H1 (cell line): ENCODE data around the gene GPATCH2L. TPM values are rescaled to one million over a fixed set of nuclear protein-coding genes. Genes with fewer than 3 reads are reported as not detected.

Experiments used
- CTCF ChIA-PET: fragments of 300-600 bp; sonication (Branson Sonifier 250); formaldehyde crosslinking; loops from one replicate; lab custom pipeline; 2021; ENCODE audit not compliant: partially characterized antibody; lab: Charles Lee
- POLR2A ChIA-PET: fragments of 300-600 bp; sonication (Branson Sonifier 250); formaldehyde crosslinking; loops from one replicate; lab custom pipeline; 2021; ENCODE audit warnings: inconsistent platforms; ENCODE audit not compliant: partially characterized antibody; lab: Charles Lee
- DNase-seq, 2 experiments: peaks; one replicate each; pipeline versions ENCODE4 v3.0.0 to v3.0.0-alpha.2; 2010 to 2022; ENCODE audit warnings: low spot score in 2 of 2, low read depth in 1 of 2, mixed read lengths in 1 of 2
- FAIRE-seq: peaks from 2 replicates; lab custom pipeline; 2011; peaks lifted over from hg19 to GRCh38; lab: Jason Lieb, UNC
- H2AFZ ChIP-seq: 2 replicates; pipeline ENCODE4 v1.8.1; 2012; ENCODE audit warnings: low read length, inconsistent platforms
- H2AK5ac ChIP-seq: 2 replicates; pipeline ENCODE4 v1.6.1; 2013; ENCODE audit warnings: low read depth, low read length
- H2BK120ac ChIP-seq: replicated peaks from 2 replicates; pipeline ENCODE3; 2013; ENCODE audit warnings: low read depth, low read length, inconsistent platforms
- H2BK12ac ChIP-seq: 2 replicates; pipeline ENCODE4 v1.6.1; 2013; ENCODE audit warnings: low read depth, low read length
- H2BK15ac ChIP-seq: 2 replicates; pipeline ENCODE4 v1.6.1; 2013; ENCODE audit warnings: low read length
- H2BK20ac ChIP-seq: 2 replicates; pipeline ENCODE4 v1.6.1; 2013; ENCODE audit warnings: low read length
- H2BK5ac ChIP-seq: 2 replicates; pipeline ENCODE4 v1.6.1; 2013; ENCODE audit warnings: low read depth, low read length
- H3K14ac ChIP-seq: 2 replicates; pipeline ENCODE4 v1.6.1; 2013; ENCODE audit warnings: inconsistent platforms; ENCODE audit not compliant: insufficient read length
- H3K18ac ChIP-seq: 2 replicates; pipeline ENCODE4 v1.6.1; 2013; ENCODE audit warnings: low read length; ENCODE audit errors: extremely low read depth
- H3K23ac ChIP-seq: 2 replicates; pipeline ENCODE4 v1.6.1; 2013; ENCODE audit warnings: inconsistent platforms; ENCODE audit not compliant: insufficient read length
- H3K23me2 ChIP-seq: 2 replicates; pipeline ENCODE4 v1.6.1; 2013; ENCODE audit warnings: low read depth, low read length
- H3K27ac ChIP-seq: 2 replicates; pipeline ENCODE4 v1.6.1; 2011; ENCODE audit warnings: low read depth, low read length, inconsistent platforms
- H3K27me3 ChIP-seq, 4 experiments: replicated peaks in 1 of 4; 1 replicate in 1 of 4; 2 replicates in 3 of 4; pipeline versions ENCODE4 v1.6.1 to v1.8.1; 2011 to 2013; ENCODE audit warnings: low read length in 3 of 4, mild to moderate bottlenecking in 3 of 4, inconsistent platforms in 2 of 4, mixed read lengths in 2 of 4, moderate library complexity in 1 of 4; ENCODE audit not compliant: control insufficient read depth in 3 of 4, insufficient read depth in 3 of 4; ENCODE audit errors: extremely low read depth in 1 of 4
- H3K36me3 ChIP-seq, 4 experiments: 2 replicates each; pipeline versions ENCODE4 v1.6.1 to v1.8.1; 2011 to 2013; ENCODE audit warnings: mild to moderate bottlenecking in 4 of 4, low read length in 3 of 4, moderate library complexity in 2 of 4, control low read depth in 1 of 4, inconsistent platforms in 1 of 4; ENCODE audit not compliant: insufficient read depth in 4 of 4, control insufficient read depth in 2 of 4
- H3K4ac ChIP-seq: replicated peaks from 2 replicates; pipeline ENCODE3; 2013; ENCODE audit warnings: low read length, low read depth, mixed read lengths, inconsistent platforms; ENCODE audit not compliant: insufficient read length
- H3K4me1 ChIP-seq, 4 experiments: replicated peaks in 1 of 4; 1 replicate in 1 of 4; 2 replicates in 3 of 4; pipeline versions ENCODE4 v1.6.1 to v1.8.1; 2011 to 2013; ENCODE audit warnings: low read length in 3 of 4, inconsistent platforms in 2 of 4, mixed read lengths in 1 of 4; ENCODE audit not compliant: insufficient read depth in 4 of 4, control insufficient read depth in 3 of 4
- H3K4me2 ChIP-seq, 2 experiments: 2 replicates each; pipeline versions ENCODE4 v1.6.1 to v1.8.1; 2011 to 2013; ENCODE audit warnings: low read depth in 2 of 2, low read length in 2 of 2, control low read depth in 1 of 2, inconsistent platforms in 1 of 2, mild to moderate bottlenecking in 1 of 2; ENCODE audit not compliant: insufficient read depth in 1 of 2
- H3K4me3 ChIP-seq, 4 experiments: fragments of 200-600, 300-600 bp in 1 of 4; sonication (generic), shearing (Covaris generic), sonication (Bioruptor Twin) in 1 of 4; 2 replicates each; pipeline versions ENCODE4 v1.5.1 to v1.8.1; 2011 to 2016; ENCODE audit warnings: low read length in 4 of 4, low read depth in 3 of 4, control low read depth in 2 of 4, inconsistent platforms in 2 of 4, mild to moderate bottlenecking in 2 of 4, mixed read lengths in 1 of 4, moderate library complexity in 1 of 4; ENCODE audit not compliant: insufficient read depth in 2 of 4; ENCODE audit errors: extremely low read depth in 1 of 4
- H3K56ac ChIP-seq: replicated peaks from 2 replicates; pipeline ENCODE3; 2013; ENCODE audit warnings: low read depth, mild to moderate bottlenecking, mixed read lengths, low read length, inconsistent platforms; ENCODE audit not compliant: insufficient read length
- H3K79me1 ChIP-seq: 2 replicates; pipeline ENCODE4 v1.6.1; 2013; ENCODE audit warnings: low read depth, low read length, control low read depth
- H3K79me2 ChIP-seq, 2 experiments: 2 replicates each; pipeline versions ENCODE4 v1.6.1 to v1.8.1; 2012 to 2013; ENCODE audit warnings: low read length in 2 of 2, mild to moderate bottlenecking in 2 of 2, inconsistent platforms in 1 of 2; ENCODE audit not compliant: insufficient read depth in 2 of 2, control insufficient read depth in 1 of 2
- H3K9ac ChIP-seq, 4 experiments: replicated peaks in 1 of 4; 1 replicate in 1 of 4; 2 replicates in 3 of 4; pipeline versions ENCODE4 v1.6.1 to v1.8.1; 2011 to 2013; ENCODE audit warnings: low read depth in 3 of 4, low read length in 3 of 4, control low read depth in 2 of 4, mild to moderate bottlenecking in 2 of 4, moderate library complexity in 2 of 4, inconsistent platforms in 1 of 4; ENCODE audit errors: extremely low read depth in 1 of 4
- H3K9me3 ChIP-seq, 2 experiments: 2 replicates each; pipeline versions ENCODE4 v1.6.1 to v1.8.1; 2012 to 2013; ENCODE audit warnings: mild to moderate bottlenecking in 2 of 2, moderate library complexity in 2 of 2, control low read depth in 1 of 2, inconsistent platforms in 1 of 2, low read depth in 1 of 2, low read length in 1 of 2, mixed read lengths in 1 of 2; ENCODE audit not compliant: insufficient read depth in 2 of 2
- H4K20me1 ChIP-seq, 2 experiments: replicated peaks in 1 of 2; 2 replicates each; pipeline versions ENCODE3 to v1.8.1; 2011 to 2013; ENCODE audit warnings: inconsistent platforms in 2 of 2, low read length in 2 of 2, mild to moderate bottlenecking in 1 of 2; ENCODE audit not compliant: insufficient read depth in 2 of 2, control insufficient read depth in 1 of 2
- H4K5ac ChIP-seq: 2 replicates; pipeline ENCODE4 v1.6.1; 2013; ENCODE audit warnings: low read length, low read depth, mixed read lengths, inconsistent platforms; ENCODE audit not compliant: insufficient read length
- H4K8ac ChIP-seq: 2 replicates; pipeline ENCODE4 v1.8.0; 2013; ENCODE audit warnings: mild to moderate bottlenecking, moderate library complexity, low read length, inconsistent platforms; ENCODE audit not compliant: insufficient read depth; ENCODE audit errors: extremely low read depth
- H4K91ac ChIP-seq: replicated peaks from 2 replicates; pipeline ENCODE3; 2013; ENCODE audit warnings: low read length, mixed read lengths, inconsistent platforms; ENCODE audit not compliant: insufficient read length
- BCL11A ChIP-seq, 2 experiments: IDR thresholded peaks; one replicate each; pipeline ENCODE4 v1.6.1; 2011; ENCODE audit warnings: low read depth in 2 of 2, low read length in 2 of 2, mild to moderate bottlenecking in 2 of 2
- ZNF274 ChIP-seq: IDR thresholded peaks from 2 replicates; pipeline ENCODE4 v1.7.0; 2012; ENCODE audit warnings: low read length, borderline replicate concordance; ENCODE audit errors: extremely low read depth
- WGBS, 2 experiments: shearing (Covaris generic) in 1 of 2; methylation state at CpG; one replicate each; pipeline versions ENCODE4 v1.1.6 to v1.1.7; 2013 to 2015; ENCODE audit warnings: low lambda C conversion rate in 2 of 2, mixed read lengths in 2 of 2, inconsistent platforms in 1 of 2, low coverage in 1 of 2, missing lambda C conversion rate in 1 of 2; ENCODE audit not compliant: insufficient replicate concordance in 2 of 2, insufficient coverage in 1 of 2, insufficient read length in 1 of 2; ENCODE audit errors: extremely low coverage in 1 of 2, missing lambda C conversion rate in 1 of 2; 5-methylcytosine and 5-hydroxymethylcytosine counted together
- polyA plus RNA-seq, 7 experiments: library from polyadenylated mRNA; depleted of rRNA in 3 of 7; stranded (reverse) in 5 of 7; unstranded in 2 of 7; fragments of >200 nt in 5 of 7; fragments of 200-250 nt in 2 of 7; gene quantifications; 1 replicate in 5 of 7; 2 replicates in 1 of 7; 4 replicates in 1 of 7; pipeline versions ENCODE4 v1.2.1 to v1.2.3, GENCODE V29; 2011 to 2013; ENCODE audit warnings: missing spikeins in 2 of 7, mixed read lengths in 2 of 7
- total RNA-seq: library from RNA; stranded (reverse); fragmentation: NEBNext Ultra II Directional; extraction: Animal tissue kit (Norgen Biotek cat#: 25700); gene quantifications from 2 replicates; pipeline ENCODE4 v1.2.1, GENCODE V29; 2021
- TF ChIP-seq, protein P1 (sequence below): IDR thresholded peaks from 2 replicates; pipeline ENCODE4 v1.6.1; 2011; ENCODE audit warnings: low read length, improper control_type of control experiment

GPATCH2L gene
- total and polyA plus RNA-seq, 2 of the 8 experiments (the other 6 are each of a cell fraction or from before 2014, with no cell fraction given): 26.0 to 54.9 TPM

DNA sequence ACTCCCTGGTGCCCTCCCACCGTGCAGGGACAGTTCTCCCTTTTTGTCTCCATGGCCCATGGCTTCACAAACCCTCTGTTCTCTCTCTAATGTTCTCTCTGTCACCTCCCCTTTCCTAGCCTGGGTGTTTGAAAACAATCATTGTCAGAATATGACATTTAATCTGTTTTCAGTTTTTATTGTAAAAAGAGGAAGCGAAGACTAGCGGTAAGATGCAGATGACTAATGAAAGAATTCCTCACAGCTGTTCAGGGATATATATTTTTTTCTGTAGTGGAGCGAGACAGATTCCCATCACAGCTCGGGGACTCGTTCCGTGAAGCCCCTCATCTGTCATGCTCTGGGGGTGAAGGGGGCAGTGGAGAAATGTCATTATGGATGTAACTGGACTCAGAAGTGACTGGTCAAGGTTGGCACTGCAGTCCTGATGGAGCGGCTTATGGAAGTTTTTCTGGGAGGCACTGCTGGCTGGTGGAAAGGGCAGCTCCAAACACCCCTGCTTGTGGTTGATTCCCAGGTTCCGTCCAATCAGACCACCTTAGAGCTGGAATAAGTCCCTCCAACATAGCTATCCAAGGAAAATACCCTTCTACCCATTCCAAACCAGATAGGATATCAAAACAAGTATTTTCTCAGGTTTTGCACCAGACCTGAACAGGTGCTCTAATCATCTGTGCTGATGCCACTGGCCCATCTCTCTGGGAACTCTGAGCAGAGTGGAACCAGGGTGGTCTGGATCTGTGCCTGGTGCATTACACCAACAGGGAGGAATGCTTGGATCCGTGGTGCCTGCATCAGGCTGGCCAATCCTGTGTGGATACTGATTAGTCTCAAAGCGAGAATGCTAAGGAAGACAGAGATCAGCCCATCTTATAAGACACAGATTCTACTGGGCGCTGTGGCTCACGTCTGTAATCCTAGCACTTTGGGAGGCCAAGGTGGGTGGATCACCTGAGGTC lies 84.7 kb downstream of the GPATCH2L start:
- Histone ChIP-seq H3K4me2 (no peak overlapping the region), H3K56ac (no peak overlapping the region), H3K23ac (no peak overlapping the region), H4K20me1 (no peaks in the 10 kb centered on the region), H4K8ac (0 out of 2 replicates have a peak overlapping the region, but pooled peaks have one; percentile 22), H3K4me1 (peaks cover 0 to 4% (median 0%) of the 10 kb centered on the region in 4 experiments; a peak in 3 of 7 replicates), H3K79me1 (no peaks in the 10 kb centered on the region), H3K18ac (no peak overlapping the region), H2BK120ac (no peak overlapping the region), H3K36me3 (no peaks in the 10 kb centered on the region), H3K9me3 (peaks cover 3 to 6% of the 10 kb centered on the region in 2 experiments; a peak in 2 of 4 replicates), H2AK5ac (no peak overlapping the region), H3K4me3 (no peak overlapping the region), H3K27ac (no peak overlapping the region), H2BK20ac (no peak overlapping the region), H3K23me2 (no peaks in the 10 kb centered on the region; the same call in 1 of the 2 replicates), H2BK15ac (no peak overlapping the region), H2AFZ (no peak overlapping the region), H2BK5ac (no peak overlapping the region), H3K27me3 (no peaks in the 10 kb centered on the region), H3K9ac (no peak overlapping the region), H4K5ac (no peak overlapping the region), H3K14ac (no peak overlapping the region), H4K91ac (no peak overlapping the region), H2BK12ac (no peak overlapping the region), H3K79me2 (no peaks in the 10 kb centered on the region), H3K4ac (no peak overlapping the region)
- WGBS, 2 experiments: 85% methylated on average over 13 of the region's 13 CpGs; no CpG with 5 or more reads in 1 of the 2 experiments
- no peak for DNase-seq
- FAIRE-seq: no peak
- TF ChIP-seq BCL11A (IDR thresholded peaks at IDR 0.05; ENCODE audit: low read depth in 2 of 2, low read length in 2 of 2): no peak
- TF ChIP-seq ZNF274: no peak
- TF ChIP-seq, protein P1, sequence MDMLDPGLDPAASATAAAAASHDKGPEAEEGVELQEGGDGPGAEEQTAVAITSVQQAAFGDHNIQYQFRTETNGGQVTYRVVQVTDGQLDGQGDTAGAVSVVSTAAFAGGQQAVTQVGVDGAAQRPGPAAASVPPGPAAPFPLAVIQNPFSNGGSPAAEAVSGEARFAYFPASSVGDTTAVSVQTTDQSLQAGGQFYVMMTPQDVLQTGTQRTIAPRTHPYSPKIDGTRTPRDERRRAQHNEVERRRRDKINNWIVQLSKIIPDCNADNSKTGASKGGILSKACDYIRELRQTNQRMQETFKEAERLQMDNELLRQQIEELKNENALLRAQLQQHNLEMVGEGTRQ: no peak
- ChIA-PET CTCF (interaction anchor here (0.7 to 1.6 kb wide), 4 partner anchors 15 to 117 kb away, joined by 3 to 6 read pairs (median 4); no protein-coding TSS in a partner anchor), POLR2A (no interaction called here)
